Thoracic aorta (tissue), 2 donors: ENCODE data around the gene HNRNPF. TPM values are rescaled to one million over a fixed set of nuclear protein-coding genes. Genes with fewer than 3 reads are reported as not detected.

Experiments used
- ATAC-seq: fragments of 150-250 bp; one replicate; pipeline ENCODE4 v1.8.0; 2017; ENCODE audit warnings: low read depth; ENCODE audit not compliant: insufficient number of reproducible peaks, low FRiP score
- DNase-seq: peaks from one replicate; pipeline ENCODE4 v3.0.0-alpha.2; 2020; ENCODE audit warnings: low spot score
- H3K27ac ChIP-seq, 2 donors: fragments of 200-600 bp; sonication (generic); 1 replicate in 1 of 2; 2 replicates in 1 of 2; pipeline ENCODE4 v1.5.1; 2016; ENCODE audit warnings: mild to moderate bottlenecking in 2 of 2, moderate library complexity in 2 of 2
- H3K27me3 ChIP-seq: fragments of 200-600 bp; sonication (generic); replicated peaks from 2 replicates; pipeline ENCODE4 v1.6.0; 2016; ENCODE audit warnings: mild to moderate bottlenecking; ENCODE audit not compliant: insufficient read depth
- H3K36me3 ChIP-seq: fragments of 200-600 bp; sonication (generic); one replicate; pipeline ENCODE4 v1.5.1; 2016
- H3K4me1 ChIP-seq, 2 donors: fragments of 200-600 bp; sonication (generic); 1 replicate in 1 of 2; 2 replicates in 1 of 2; pipeline versions ENCODE4 v1.5.1 to v1.6.0; 2016; ENCODE audit warnings: low read depth in 2 of 2, mild to moderate bottlenecking in 1 of 2; ENCODE audit not compliant: control insufficient read depth in 1 of 2
- H3K4me3 ChIP-seq: fragments of 200-600 bp; sonication (generic); 2 replicates; pipeline ENCODE4 v1.5.1; 2016; ENCODE audit warnings: mild to moderate bottlenecking
- H3K9me3 ChIP-seq: fragments of 200-600 bp; sonication (generic); 2 replicates; pipeline ENCODE4 v1.5.1; 2016
- total RNA-seq, 2 donors: library from RNA; depleted of rRNA; stranded (reverse); fragments of >200 nt; gene quantifications; one replicate each; pipeline versions ENCODE4 v1.1.0 to v1.2.3, GENCODE V29; 2016
- TF ChIP-seq, protein P1 (sequence below): fragments of 200-600 bp; sonication (generic); IDR thresholded peaks from one replicate; pipeline ENCODE4 v1.5.1; 2019; ENCODE audit warnings: antibody characterized with exemption

Gene HNRNPF
- total RNA-seq, 2 donors from 2014 or later: 86.6 to 137 TPM

DNA sequence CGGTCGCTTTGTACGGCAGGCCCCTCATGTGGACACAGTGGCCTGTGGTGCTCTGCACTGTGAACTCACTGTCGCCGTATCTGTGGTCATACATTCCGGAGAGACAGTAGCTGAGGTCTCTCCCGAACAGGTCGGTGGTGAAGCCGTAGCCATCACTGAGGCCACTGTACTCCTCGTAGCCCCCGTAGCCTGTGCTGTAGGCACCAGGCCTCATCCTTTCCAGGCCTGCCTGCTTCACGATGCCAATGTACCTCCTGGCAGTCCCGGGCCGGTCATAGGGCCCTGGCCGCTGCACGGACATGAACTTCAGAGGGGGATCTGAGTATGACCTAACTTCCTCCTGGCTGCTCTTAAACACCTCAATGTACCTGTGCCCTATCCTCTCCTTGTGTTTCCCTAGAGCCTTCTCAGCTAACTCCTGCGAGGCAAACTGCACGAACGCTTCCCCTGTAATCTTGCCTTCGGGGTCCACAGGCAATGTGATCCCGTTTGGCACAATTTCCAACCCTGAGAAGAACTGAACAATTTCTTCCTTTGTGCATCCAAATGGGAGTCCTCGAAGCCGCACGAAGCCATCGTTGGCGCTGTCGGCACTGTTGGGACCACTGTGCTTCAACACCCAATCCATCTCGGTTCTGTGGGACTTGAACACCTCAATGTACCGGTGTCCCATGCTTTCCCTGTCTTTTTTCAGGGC, 21.9 kb downstream of the HNRNPF start:
- H3K4me3 ChIP-seq: no peak overlapping the region
- DNase-seq (no peak), ATAC-seq (no peak)
- H3K4me1 ChIP-seq: no peaks in the 10 kb centered on the region
- no peaks in the 10 kb centered on the region for H3K27me3 ChIP-seq
- no peaks in the 10 kb centered on the region for H3K9me3 ChIP-seq
- H3K36me3 ChIP-seq: peaks cover 66% of the 10 kb centered on the region
- H3K27ac ChIP-seq: no peak overlapping the region
- TF ChIP-seq, protein P1, sequence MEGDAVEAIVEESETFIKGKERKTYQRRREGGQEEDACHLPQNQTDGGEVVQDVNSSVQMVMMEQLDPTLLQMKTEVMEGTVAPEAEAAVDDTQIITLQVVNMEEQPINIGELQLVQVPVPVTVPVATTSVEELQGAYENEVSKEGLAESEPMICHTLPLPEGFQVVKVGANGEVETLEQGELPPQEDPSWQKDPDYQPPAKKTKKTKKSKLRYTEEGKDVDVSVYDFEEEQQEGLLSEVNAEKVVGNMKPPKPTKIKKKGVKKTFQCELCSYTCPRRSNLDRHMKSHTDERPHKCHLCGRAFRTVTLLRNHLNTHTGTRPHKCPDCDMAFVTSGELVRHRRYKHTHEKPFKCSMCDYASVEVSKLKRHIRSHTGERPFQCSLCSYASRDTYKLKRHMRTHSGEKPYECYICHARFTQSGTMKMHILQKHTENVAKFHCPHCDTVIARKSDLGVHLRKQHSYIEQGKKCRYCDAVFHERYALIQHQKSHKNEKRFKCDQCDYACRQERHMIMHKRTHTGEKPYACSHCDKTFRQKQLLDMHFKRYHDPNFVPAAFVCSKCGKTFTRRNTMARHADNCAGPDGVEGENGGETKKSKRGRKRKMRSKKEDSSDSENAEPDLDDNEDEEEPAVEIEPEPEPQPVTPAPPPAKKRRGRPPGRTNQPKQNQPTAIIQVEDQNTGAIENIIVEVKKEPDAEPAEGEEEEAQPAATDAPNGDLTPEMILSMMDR: no peak

DNA sequence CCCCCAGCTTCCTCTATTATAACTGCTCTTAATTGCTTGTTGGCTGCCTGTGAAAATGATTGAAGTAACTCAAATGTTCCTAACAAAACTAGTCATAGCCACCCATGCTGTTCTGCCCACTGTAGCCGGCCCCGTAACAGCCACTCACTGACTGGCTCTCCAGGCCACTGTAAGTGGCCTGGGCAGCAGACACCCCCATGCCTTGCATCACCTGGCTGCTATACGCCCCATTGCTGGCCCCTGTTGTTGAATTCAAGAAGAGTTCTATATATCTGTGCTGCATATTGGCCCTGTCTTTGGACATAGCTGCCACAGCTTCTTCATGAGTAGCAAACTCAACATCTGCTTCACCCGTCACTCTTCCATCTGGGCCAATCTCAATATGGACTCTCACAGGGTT, 22.4 kb downstream of the HNRNPF start:
- Histone ChIP-seq H3K9me3 (no peaks in the 10 kb centered on the region), H3K4me1 (no peaks in the 10 kb centered on the region), H3K27ac (no peak overlapping the region), H3K4me3 (no peak overlapping the region), H3K27me3 (no peaks in the 10 kb centered on the region), H3K36me3 (peaks cover 60% of the 10 kb centered on the region)
- DNase-seq: no peak
- TF ChIP-seq, protein P1: no peak
- ATAC-seq: no peak

DNA sequence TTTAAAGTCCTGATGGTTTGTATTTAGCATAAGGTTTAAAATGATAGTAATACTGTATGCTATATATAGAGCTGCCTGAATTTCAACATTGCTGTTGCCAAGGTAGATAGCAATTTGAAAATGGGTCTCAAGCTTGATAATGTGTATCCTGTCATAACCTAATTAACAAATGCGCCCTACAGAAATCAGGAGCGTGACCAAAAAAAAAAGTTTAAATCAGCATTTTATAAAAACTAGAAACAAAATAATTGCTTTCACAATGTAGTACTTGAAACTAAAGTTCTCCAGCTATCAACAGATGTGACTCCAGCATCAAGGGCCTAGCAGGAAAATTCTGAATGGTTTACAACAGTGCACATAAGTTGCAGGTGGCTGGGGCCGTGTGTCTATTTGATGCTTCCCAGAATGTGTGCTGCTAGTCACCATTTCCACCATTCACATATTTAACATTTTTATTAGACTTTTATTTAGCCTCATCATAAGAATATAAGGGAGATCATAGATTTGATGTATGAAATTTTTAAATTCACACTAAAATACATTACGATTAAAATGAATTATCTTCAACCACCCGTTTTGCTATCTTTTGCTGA, 23.5 kb downstream of the HNRNPF start:
- Histone ChIP-seq H3K4me3 (no peak overlapping the region), H3K4me1 (no peaks in the 10 kb centered on the region), H3K36me3 (peaks cover 50% of the 10 kb centered on the region), H3K27me3 (no peaks in the 10 kb centered on the region), H3K9me3 (no peaks in the 10 kb centered on the region), H3K27ac (no peak overlapping the region)
- DNase-seq (no peak), ATAC-seq (no peak)
- TF ChIP-seq, protein P1: no peak

DNA sequence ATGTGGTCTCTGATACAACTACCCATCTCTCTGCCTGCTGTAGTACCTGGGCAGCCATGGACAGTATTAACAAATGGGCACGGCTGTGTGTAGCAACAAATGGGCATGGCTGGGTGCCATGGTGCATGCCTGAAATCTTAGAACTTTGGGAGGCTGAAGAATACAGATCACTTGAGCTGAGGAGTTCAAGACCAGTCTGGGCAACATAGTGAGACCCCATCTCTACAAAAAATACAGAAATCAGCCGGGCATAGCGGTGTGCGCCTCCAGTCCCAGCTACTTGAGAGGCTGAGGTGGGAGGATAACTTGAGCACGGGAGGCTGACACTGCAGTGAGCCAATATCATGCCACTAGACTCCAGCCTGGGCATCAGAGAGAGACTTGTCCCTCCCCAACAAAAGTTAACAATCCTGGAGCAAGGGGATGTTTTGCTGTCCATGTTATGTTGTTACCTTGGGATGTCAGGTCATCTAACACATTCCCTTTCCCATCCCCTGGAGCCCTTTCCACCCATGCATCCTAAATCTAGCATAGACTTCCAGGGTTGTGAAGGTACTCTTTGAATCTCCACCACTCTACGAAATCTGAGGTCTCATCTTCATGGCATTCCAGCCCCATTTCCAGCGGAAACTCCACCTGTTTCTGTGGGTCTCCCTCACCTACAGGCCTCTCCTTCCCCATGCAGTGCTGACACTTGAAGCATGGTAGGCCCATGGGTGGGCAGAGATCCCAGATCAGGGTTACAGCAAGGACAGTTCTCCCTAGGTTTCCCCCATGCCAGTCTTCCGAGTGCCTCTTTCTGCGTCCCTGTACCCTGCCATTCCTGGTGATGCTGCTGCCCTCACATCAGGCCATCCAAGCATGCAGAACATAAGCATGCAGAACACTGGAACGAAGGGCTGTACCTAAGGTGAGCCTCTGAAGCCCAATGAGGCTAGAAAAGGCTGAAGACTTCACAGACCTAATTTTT, 24.4 kb downstream of the HNRNPF start:
- no peak for DNase-seq
- H3K36me3 ChIP-seq: peaks cover 40% of the 10 kb centered on the region
- TF ChIP-seq, protein P1: no peak
- no peak overlapping the region for H3K27ac ChIP-seq
- no peaks in the 10 kb centered on the region for H3K9me3 ChIP-seq
- H3K4me3 ChIP-seq: no peak overlapping the region
- no peak for ATAC-seq
- H3K27me3 ChIP-seq: no peaks in the 10 kb centered on the region
- H3K4me1 ChIP-seq: no peaks in the 10 kb centered on the region
